22Rv1 (cell line): ENCODE results near the gene ZNF845.

Experiments used
- CTCF ChIP-seq: fragments of 450-650 bp; IDR thresholded peaks from 2 replicates; pipeline ENCODE4 v1.5.1; 2017; ENCODE audit warnings: mild to moderate bottlenecking
- ZFX ChIP-seq: fragments of 450-650 bp; IDR thresholded peaks from 2 replicates; pipeline ENCODE4 v1.6.1; 2017; ENCODE audit warnings: antibody characterized with exemption, borderline replicate concordance

GRCh38 chr19:53311897-53312296, 21.7 kb upstream of the ZNF845 start:
- TF ChIP-seq CTCF (no peak), ZFX (no peak)
